GM19240 (cell line): Measurements from ENCODE around the gene C1QTNF12.
"Not testable (repeated sequence)": the region's sequence is repeated elsewhere in the genome, so short reads cannot be mapped to it uniquely, and the experiment has no call there.

ENCODE experiments used
- DNase-seq: peaks from one replicate; pipeline ENCODE4 v3.0.0; 2011; ENCODE audit warnings: low spot score; ENCODE audit not compliant: insufficient read length

C1QTNF12 gene

GRCh38 chr1:1199961-1200875, 46.3 kb downstream of the C1QTNF12 start:
- DNase-seq: no peak

GRCh38 chr1:1199141-1199960, 47.2 kb downstream of the C1QTNF12 start:
- DNase-seq: no peak

- no peak for DNase-seq
These were observed 47.9 kb downstream of the C1QTNF12 start for GRCh38 chr1:1198423-1199140.

GRCh38 chr1:1197551-1198422, 48.7 kb downstream of the C1QTNF12 start:
- no peak for DNase-seq

- DNase-seq: no peak
These were observed 49.4 kb downstream of the C1QTNF12 start for GRCh38 chr1:1197188-1197500.

- no peak for DNase-seq
These were observed 49.9 kb downstream of the C1QTNF12 start for GRCh38 chr1:1196431-1197187.

- not testable (repeated sequence) for DNase-seq
These were observed 50.8 kb downstream of the C1QTNF12 start for GRCh38 chr1:1195726-1196125.

- DNase-seq: no peak
These were observed 51.8 kb downstream of the C1QTNF12 start for GRCh38 chr1:1194723-1195122.
